Kidney tubule cell (primary cell): ENCODE measurements around the gene MASP1.
"Not testable (repeated sequence)": the region's sequence is repeated elsewhere in the genome, so short reads cannot be mapped to it uniquely, and the experiment has no call there.

Experiments used
- DNase-seq: peaks from one replicate; pipeline ENCODE4 v3.0.0-alpha.2; 2018; ENCODE audit warnings: low spot score

MASP1 gene

DNA sequence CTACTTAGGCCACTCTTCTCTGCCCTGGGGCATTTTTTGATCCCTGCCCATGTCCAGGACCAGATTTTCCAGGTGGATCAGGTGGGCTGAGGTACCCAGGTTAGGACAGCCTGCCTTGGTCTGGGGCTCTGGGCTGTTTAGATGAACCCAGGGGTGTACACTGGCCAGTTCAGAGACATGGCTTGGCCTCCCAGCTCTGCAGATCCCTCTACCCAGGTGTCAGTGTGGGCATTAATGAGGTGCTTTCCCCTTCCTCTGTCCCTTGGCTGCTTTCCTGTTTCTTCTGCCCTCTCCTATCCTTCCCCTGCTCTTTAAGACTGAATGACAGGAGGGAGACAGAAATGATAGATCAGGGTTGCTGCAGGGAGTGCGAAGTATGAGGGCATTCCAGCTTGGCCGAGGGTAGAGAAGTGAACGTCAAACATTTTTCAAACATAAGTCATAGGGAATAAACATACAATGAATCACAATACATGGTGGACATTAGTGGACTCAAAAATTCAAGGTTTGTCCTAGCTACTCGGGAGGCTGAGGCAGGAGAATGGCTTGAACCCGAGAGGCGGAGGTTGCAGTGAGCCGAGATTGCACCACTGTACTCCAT is 63.8 kb downstream of the MASP1 start:
- DNase-seq: peak; percentile 93

DNA sequence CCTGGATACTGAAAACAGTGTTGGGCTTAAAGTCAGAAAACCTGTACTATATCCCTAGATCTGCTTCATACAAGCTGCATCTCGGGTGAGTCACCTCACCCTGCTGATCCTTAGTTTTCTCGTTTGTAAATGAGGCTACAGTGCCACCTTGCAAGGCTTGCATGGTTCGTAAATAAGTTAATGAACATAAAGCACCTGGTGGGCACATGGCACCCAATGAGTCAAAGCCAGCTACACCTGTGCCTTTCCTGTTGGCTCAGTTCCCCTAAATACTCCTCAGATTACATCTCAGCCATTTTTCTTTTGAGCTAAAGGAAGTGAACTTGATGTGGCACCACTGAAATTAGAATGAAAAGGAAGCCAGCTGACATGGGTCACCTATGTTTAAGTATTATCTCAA is 67.7 kb downstream of the MASP1 start:
- DNase-seq: peak; percentile 92

DNA sequence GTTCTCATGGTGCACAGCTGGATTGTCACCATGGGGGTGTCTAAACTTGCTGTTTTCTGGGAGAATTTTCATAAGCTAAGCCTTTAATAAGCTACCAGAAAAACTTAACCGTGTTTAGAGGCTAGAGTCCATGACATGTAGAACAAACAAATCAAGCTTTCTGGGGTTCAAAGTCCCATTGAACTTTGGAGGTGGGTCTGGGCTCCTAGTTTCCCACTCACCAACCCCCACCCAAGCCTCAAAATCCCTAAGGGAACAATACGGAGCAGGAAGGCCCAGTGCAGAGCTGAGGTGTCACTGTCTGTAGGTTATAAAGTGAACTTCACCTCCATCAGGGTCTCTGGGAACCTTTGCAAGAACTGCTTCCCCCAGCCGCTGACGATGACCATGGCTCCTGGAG is 68.7 kb downstream of the MASP1 start:
- no peak for DNase-seq

DNA sequence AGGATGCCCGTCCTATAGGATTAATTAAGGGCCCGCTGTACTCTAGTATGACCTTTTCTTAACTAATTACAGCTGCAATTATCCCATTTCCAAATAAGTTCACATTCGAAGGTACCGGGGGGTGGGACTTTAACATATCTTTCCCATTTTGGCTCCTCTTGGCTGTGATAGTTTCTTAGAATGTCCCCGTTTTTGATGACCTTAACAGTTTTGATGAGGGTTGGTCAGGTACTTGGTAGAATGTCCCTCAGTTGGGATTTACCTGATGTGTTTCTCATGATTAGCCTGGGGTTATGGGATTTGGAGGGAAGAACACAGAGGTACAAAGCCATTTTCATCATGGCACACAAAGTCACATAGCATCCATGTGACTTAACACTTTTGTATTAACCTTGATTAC is 76.1 kb downstream of the MASP1 start:
- no peak for DNase-seq

DNA sequence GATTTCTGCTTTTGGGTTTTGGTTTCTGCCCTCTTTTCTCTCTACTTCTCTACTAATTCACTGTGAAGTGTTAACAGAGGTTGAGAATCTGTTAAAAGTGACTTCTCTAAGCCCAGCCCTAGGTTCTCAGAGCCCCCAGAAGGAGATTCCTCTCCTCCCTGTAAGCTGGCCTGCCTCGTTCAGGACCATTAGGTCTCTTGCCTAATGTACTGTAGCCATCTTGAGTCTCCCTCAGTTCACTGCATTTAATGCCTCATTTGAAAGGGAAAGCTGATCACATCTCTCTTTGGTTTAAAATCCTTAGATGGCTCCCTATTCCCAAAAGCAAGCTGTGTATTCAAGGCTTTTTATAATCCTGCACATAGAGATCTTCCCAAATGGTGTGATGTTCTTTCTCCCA is 77.9 kb downstream of the MASP1 start:
- DNase-seq: no peak

DNA sequence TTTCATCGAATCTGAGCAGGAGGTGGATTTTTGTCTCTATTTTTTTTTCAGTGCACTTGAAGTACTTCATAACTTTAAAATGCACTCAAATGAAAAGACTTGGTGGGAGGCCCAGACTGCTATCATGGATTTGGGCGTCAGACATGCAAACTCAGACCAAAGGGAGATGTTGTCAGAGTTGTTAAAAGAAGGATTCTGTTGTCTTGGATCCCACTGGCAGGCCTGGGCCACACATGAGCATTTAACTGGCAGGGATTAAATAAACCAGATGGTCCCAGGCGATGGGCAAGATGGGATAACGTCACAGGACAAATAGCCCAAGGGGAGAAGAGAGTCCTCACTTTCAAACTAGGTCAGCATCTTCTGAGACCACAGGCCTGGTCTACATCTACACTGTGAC is 78.8 kb downstream of the MASP1 start:
- no peak for DNase-seq

DNA sequence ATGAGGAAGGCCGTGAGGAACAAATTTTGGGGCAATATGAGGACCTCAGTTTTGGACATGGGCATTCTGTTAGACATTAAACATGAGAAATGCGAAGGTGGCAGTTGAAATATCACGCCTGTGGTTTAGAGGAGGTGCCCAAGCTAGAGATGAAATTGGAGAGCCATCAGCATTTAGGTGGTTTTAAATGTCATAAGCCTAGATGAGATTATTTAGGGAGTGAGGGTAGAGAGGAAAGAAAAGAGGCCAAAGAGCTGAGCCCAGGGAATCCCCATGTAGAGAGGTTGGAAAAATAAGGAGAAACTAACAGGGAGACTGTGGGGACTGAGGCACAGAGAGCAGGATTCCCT is 79.4 kb downstream of the MASP1 start:
- no peak for DNase-seq

DNA sequence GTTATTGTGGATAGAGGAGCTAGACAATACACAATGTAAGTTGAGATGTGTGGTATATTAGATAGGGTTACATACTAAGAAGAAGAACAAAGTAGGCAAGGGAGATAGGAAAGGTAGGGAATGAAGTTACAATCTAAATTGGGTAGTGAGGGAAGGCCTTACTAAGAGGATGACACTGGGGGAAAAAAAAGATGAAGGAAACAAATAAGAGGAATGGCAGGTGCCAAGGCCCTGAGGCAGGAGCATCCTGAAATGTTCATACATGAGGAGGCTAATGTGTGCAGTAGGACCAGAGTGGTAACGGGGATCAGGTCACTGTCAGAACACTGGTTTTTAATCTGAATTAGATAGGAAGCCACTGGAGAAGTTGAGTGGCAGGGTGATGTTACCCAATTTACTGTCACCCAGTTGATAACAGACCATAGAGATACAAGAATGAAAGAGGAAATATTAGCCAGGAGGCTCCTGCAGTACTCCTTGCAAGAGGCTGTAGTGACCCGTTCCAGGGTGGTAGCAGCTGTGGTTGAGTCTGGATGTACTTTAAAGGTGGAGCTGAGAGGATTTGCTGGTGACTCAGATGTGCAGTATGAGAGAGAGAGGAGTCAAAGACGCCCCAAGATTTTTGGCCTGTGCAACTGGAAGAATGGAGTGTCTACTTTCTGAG is 79.9 kb downstream of the MASP1 start:
- DNase-seq: peak; percentile 37

DNA sequence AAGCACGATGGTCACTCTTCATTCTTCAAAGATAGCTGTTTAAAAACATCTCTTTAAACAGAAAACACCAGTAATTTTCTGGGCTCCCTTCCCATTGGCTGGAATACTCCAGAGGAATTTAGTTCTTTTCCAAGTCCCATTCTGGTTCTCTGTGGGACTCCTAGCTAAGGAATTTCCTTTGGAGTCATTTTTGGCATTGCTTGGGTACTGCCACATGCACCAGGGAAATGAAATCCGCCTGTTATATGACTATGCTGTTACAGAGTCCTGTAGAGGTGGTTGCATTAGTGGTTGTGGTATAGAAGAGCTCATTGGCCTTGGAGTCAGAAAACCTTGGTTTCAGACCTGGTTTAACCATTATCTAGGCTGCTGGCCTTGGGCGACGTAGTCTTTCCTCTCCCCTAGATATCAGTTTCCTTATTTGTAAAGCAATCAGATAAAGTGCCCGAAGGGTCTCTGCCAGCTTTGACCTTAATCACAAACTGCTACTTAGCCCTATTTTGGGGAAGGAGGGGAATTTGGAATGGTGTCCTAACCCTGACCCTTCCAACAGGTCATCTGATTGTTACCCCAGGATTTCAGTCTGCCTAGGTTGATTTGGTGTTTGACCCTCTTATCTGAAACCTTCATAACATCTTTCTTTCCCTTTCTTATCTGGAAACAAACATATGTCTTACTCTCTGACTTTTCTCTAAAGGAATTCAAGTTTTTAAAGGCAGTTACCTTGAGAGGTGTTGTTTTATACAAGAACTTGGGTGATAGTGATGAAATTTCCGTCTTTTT is 80.8 kb downstream of the MASP1 start:
- DNase-seq: peak; percentile 65

DNA sequence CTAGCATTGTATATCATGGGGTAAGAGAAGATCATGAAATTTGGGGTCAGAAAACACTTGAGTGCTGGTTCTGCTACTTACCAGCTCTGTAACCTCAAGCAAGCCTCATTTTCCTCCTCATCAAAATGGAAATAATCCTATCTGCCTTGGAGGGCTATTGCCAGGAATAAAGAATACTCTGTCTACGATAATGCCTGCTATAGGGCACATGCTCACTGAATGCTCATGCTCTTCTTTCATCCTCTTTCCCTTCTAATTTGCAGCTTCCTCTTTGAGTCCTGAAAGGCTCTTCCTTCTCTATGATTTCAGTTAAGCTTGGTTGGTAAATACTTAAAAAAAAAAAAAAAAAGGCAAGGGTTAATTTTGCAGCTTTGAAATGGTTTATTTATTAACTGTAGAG is 81.4 kb downstream of the MASP1 start:
- DNase-seq: no peak

DNA sequence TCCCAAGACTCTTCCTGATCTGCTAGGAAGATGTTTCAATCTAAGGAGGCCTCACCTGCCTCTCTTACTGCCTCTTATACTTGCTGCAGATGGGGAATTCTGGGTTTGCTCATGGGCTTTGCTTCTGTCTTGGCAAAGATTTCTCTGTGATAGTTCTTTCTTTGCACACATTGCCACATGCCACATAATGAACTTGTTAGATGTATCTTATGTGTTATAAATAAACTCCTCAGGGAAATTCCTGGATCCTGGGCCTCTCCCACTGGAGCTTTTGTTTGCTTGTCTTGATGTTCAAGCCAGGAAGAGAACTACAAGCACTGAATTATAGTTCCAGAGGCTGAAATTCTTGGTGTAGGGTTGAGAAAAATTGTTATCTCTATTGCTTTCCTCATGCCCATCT is 82.0 kb downstream of the MASP1 start:
- DNase-seq: no peak

DNA sequence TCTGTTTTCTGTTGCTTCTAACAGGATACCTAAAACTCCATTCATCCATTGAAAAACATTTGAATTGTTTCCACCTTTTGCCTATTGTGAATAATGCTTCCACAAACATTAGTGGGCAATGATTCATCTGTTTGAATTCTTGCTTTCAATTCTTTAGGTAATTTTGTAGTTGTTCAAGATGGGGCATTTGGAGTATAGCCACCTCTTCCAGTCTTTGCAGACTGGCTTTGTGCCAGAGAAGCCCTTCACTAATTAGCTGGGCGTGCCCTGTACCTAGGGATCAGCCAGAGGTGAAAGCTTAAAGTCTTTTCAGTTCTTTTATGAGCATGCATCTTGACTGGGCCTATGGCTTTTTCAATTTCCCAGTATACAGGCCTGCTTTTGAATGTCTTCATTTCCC is 83.4 kb downstream of the MASP1 start:
- DNase-seq: peak; percentile 87

DNA sequence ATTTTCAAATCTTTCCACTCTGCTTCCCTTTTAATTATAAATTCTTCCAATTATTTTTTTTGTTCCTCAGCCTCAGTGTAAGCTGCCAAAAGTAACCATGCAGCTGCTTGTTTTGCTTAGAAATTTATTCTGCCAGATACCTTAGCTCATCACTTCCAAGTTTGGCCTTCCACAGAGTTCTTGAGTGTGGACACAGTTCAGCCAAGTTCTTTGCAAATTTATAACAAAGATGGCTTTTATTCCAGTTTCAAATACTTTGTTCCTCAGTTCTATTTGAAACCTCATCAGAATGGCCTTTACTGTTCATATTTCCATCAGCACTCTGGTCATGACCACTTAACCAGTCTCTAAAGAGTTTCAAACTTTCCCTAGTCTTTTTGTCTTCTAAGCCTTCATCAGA is 83.9 kb downstream of the MASP1 start:
- no peak for DNase-seq

DNA sequence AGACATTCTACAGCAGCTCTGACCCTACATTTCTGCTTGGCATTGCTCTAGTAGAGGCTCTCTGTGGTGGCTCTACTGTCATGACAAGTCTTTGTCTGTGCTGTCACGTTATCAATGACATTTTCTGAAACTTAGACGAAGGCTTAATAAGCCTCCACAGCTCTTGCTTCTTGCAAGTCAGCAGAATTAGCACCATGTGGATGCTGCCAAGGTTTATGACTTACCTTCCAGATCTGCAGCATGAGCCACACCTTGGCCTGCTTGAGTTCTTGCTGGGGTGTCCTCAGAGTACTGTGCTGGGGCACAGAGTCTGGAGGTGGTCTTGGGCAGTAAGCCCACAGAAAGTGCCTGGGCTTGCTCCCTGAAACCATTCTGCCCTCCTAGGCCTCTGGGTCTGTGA is 84.5 kb downstream of the MASP1 start:
- no peak for DNase-seq

DNA sequence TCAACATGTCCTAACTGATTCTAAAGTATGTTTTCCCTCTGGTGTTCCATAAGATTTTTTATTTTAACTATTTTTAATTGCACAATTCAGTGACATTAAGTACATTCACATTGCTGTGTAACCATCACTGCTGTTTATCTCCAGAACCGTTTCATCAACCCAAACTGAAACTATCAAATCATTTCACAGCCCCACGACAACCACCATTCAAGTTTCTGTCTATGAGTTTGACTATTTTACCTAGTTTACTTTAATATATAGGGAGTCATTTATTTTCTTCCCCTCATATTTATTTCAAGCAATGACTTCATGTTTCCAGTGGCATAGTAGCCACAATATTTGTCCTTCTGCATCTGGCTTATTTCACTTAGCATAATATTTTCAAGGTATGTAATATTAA is 85.9 kb downstream of the MASP1 start:
- DNase-seq: no peak

DNA sequence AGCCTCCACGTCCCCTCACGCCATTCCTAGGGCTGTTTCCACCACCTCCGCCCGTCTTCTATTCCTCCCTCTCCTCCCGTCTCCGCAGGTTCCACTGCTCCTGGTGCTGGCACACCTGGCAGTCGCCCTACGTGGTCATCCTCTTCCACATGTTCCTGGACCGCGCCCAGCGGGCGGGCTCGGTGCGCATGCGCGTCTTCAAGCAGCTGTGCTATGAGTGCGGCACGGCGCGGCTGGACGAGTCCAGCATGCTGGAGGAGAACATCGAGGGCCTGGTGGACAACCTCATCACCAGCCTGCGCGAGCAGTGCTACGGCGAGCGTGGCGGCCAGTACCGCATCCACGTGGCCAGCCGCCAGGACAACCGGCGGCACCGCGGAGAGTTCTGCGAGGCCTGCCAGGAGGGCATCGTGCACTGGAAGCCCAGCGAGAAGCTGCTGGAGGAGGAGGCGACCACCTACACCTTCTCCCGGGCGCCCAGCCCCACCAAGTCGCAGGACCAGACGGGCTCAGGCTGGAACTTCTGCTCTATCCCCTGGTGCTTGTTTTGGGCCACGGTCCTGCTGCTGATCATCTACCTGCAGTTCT is 92.0 kb downstream of the MASP1 start:
- DNase-seq: not testable (repeated sequence)

DNA sequence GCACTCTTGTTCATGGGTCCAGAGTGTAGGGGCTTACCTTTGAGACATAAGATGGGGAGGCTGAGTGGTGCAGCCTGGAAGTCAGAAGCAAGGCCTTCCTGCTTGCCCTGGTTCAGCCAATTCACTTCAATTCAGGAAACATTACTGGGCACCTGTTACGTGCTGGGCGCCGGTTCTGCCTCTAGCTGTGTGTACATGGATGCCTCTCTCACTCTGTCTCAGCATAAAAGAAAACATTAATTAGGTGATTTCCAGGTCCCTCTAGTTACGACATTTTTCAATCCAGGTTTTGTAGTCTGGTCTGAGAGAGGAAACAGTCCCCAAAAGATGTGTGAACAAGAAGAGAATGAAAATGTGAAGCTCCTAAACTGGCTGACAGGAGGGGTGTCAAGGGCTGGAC is 93.0 kb downstream of the MASP1 start:
- DNase-seq: no peak

DNA sequence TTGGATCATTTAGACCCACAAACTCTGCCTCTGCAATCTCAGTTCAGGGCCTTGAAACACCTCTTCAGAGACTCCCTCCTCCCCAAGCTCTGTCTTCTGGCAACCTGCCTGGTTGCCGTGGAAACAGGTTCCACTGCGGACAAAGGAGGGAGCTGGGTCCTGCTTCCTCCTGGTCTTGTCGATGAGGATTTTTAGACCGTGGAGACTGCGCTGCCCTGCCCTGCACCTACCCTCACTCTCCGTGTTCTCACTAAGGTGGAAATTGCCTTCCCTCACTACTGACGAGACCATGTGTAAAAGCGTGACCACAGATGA is 94.2 kb downstream of the MASP1 start, which contains the start of gene RTP1:
TSS of gene RTP1 (plus strand) at position 152 of the 315 bp plus-strand sequence. CDS start at position 182, 30 bp downstream.
- no peak for DNase-seq

DNA sequence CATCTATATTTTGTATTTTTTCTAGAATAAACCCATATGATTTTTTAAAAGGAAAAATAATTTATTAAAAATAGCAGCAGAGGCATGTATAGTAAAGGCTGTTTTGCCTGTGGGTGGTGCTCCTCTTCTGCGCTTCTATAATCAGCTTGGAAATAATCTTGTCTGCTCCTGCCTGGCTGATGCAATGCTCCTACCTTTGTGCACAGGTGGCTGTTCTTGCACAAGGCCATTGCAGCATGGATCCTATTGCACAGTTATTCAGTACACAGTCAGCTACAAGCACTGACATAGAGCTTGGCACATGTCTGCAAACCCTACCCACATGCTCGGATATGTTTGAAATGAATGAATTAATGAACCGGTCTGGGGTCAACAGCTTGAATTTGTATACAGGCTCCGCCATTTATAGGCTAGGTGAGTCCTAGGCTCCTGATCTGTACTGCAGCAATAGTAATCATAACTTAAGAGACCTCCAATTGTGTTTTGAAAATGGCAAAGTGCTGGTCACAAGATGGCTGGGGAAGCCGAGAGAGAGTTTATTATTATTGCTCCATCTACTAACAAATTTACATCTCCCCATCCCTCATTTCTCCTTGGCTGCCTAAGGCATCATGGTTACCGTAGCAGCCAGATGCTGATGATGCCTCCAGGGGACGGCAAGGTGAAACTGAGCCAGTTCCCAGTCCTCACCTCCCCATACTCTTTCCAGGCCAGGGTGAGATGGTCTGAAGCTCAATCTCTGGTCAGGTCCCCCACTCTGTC is 94.8 kb downstream of the MASP1 start:
- no peak for DNase-seq

DNA sequence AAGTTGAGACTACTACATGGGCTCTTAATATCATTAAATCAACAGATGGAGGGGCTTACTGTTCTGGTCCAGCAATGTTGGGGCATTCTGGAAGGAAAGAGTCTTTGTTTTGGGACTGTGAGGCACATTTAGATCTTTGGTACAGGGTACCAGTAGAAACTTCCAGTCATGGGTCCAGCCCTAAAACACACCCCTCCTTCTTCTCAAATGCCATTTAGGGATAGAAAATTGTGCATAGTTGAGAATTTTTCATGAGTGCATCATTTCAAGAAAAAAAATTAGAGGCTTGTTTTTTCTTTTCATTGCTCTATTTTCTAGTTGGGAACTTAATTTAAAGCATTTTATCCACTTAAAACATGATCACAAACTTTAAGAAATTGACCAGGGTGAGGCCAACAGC is 98.4 kb downstream of the MASP1 start:
- no peak for DNase-seq

DNA sequence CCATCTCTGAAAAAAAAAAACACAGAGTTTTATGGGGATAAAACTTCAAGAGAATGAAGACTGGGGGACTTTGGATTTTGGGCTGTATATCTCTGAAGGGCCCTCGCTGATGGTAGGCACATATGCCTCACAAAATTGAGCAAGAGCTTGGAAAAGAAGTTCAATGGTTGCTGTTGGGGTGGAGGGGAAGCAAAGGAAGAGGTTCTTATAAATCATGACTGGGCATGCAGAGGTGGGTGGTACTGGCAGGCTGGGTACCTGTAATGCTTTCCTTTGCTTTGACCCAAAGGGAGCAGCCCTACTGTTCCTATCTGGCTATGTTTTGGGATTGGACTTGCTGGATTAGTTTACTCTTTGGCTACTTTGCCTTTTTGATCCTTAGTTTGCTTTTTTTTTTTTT is 100.3 kb downstream of the MASP1 start:
- DNase-seq: no peak

DNA sequence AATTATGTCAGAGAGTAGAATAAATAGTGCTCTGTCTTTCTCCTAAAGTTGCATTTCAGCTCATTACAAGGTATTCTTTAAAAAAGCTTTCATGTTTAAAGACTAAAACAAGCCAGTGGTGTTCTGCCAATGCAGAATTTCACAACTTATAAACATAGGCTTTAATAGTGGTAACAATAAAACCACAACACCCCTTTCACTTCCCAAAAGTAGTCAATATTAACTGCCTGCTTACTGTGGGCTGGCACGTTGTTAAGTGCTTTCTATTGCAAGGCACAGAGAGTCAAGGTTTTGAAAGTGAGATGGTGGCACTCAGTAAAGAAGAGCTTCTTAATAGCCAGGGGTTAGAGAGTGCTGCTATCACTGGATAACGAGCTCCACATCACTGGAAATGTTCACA is 102.6 kb downstream of the MASP1 start:
- DNase-seq: no peak
